GM11168 (cell line): ENCODE measurements around the gene SLC27A5.

Source experiments
- in situ Hi-C: fragments of 300-500 bp; cut with MboI; formaldehyde crosslinking; loops from one replicate; pipeline ENCODE4 v1.12.0; 2022; ENCODE audit warnings: low sequenced_read_pairs; ENCODE audit not compliant: unreplicated experiment

The SLC27A5 gene

GRCh38 chr19:58535857-58536256 lies 24.1 kb upstream of the SLC27A5 start:
- in situ Hi-C loops, result no loop called here

- in situ Hi-C loops, result no loop called here
These were observed 19.4 kb upstream of the SLC27A5 start for GRCh38 chr19:58531034-58531840.

GRCh38 chr19:58529405-58529804 lies 17.6 kb upstream of the SLC27A5 start:
- in situ Hi-C loops, result no loop called here

GRCh38 chr19:58522709-58523108 lies 10.9 kb upstream of the SLC27A5 start:
- in situ Hi-C loops, result no loop called here

GRCh38 chr19:58521651-58522050 lies 9.9 kb upstream of the SLC27A5 start:
- in situ Hi-C loops, result no loop called here

GRCh38 chr19:58520257-58520599 lies 8.4 kb upstream of the SLC27A5 start:
- in situ Hi-C loops, result no loop called here

GRCh38 chr19:58519355-58520256 lies 7.8 kb upstream of the SLC27A5 start, which contains the start of gene ZBTB45:
Gene ZBTB45 (minus strand): TSS chr19:58519810. CDS start chr19:58517673, 2,137 bp downstream.
- in situ Hi-C loops, result no loop called here

- in situ Hi-C loops, result no loop called here
These were observed 7.2 kb upstream of the SLC27A5 start for GRCh38 chr19:58519087-58519354.

GRCh38 chr19:58518256-58519086 lies 6.7 kb upstream of the SLC27A5 start:
- in situ Hi-C loops, result no loop called here

GRCh38 chr19:58516964-58517833 lies 5.4 kb upstream of the SLC27A5 start:
- in situ Hi-C loops, result no loop called here

- in situ Hi-C loops, result no loop called here
These were observed 4.5 kb upstream of the SLC27A5 start for GRCh38 chr19:58516246-58516836.

- in situ Hi-C loops, result no loop called here
These were observed 3.5 kb upstream of the SLC27A5 start for GRCh38 chr19:58515259-58515658.

GRCh38 chr19:58514564-58515022 lies 2.8 kb upstream of the SLC27A5 start:
- in situ Hi-C loops, result no loop called here

- in situ Hi-C loops, result no loop called here
These were observed 2.1 kb upstream of the SLC27A5 start for GRCh38 chr19:58513694-58514563.

GRCh38 chr19:58513213-58513693 lies 1.5 kb upstream of the SLC27A5 start:
- in situ Hi-C loops, result no loop called here

- in situ Hi-C loops, result no loop called here
These were observed 1.5 kb downstream of the SLC27A5 start for GRCh38 chr19:58510084-58510862.

GRCh38 chr19:58509731-58510083 lies 2.1 kb downstream of the SLC27A5 start:
- in situ Hi-C loops, result no loop called here
